Activated T-cell treated with anti-CD3 and anti-CD28 coated beads for 1 hour (primary cell): ENCODE measurements around the gene CRELD2.

Experiments
- DNase-seq: peaks from one replicate; pipeline ENCODE4 v3.0.0-alpha.2; 2020; ENCODE audit warnings: low read depth

The CRELD2 gene

DNA sequence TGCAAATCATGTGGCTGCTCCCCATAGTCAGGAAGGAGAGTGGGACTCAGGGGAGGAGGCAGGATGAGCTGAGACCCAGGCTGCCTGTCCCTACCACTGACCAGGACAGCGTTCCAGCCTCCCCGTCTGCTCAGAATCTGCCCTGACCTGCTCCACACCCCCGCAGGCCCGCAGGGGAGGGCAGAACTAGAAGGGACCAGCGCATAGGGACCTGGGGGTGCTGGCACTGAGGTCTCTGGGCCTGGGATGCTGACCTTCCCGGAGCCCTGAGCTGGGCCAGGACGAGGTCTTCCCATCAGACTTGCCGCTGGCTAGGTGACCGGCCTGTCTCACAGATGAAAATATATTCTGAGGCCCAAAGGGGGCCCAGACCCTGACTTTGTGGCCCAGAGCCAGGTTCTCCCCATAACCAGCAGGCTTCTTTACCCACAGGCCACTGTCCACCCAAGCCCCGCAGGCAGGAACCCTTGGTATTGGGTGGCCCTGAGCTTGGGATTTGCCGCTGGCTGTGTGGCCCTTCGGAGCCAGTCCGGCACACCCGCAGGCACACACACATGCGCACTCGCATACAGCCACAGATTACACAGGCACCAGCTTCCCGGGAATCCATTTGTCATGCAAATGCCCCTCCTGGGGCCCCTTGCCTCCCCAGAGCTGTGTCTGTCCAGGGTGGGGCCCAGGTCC is 28.3 kb downstream of the CRELD2 start:
- DNase-seq: no peak

DNA sequence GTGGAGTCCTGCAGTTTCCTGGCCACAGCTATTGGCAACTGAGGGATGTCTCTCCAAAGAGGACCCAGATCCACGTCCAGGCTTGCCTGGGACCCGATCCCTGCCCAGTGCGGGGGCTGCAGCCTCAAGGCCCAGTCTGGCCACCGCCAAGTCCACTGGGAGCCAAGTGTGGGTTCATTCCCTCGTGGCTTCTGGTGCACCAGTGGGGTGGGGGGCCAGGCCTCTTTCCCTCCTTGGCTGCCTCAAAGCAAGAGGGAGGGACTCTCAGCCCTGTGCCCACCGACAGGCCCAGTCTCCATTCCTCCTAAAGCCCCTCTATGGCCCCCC is 28.8 kb downstream of the CRELD2 start:
- no peak for DNase-seq

DNA sequence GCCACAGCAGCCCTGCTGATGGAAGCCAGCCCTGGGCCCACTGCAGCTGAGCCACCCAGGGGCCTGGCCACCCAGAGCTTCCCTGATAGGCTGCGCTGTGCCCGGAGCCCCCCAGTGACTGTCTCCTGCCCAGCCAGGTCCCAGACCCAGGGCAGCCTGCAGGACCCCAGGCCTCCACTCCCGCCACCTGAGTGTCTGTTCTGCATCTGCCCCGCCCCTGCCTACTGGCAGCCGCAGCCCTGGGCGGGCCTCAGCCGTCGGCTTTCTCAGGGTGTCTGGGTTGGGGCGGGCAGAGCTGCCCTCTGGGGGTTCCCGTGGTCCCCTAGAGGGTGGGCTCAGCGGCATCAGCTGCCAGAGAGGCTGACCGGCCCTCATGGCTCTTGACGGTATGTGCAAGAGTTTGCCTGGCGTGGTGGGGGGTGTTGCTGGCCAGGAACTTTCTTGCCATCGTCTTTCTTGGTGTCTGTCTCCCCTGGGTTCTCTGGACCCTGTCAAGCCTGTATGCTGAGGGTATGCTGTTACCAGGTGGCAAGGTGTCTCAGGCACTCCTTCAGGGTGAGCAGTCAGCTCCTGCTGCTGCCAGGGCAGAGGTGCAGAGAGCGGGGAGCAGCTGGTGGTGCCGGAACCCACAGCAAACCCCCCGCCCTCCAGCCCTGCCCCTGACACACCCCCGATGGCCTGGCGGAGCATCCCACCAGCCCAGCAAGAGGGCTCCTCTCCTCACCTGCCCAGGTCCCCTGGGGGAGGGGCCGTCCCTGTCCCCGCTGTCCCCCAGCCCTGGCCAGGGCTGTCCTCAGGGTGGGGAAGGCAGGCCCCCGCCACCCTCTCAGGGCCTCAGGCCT is 29.9 kb downstream of the CRELD2 start:
- DNase-seq: no peak

DNA sequence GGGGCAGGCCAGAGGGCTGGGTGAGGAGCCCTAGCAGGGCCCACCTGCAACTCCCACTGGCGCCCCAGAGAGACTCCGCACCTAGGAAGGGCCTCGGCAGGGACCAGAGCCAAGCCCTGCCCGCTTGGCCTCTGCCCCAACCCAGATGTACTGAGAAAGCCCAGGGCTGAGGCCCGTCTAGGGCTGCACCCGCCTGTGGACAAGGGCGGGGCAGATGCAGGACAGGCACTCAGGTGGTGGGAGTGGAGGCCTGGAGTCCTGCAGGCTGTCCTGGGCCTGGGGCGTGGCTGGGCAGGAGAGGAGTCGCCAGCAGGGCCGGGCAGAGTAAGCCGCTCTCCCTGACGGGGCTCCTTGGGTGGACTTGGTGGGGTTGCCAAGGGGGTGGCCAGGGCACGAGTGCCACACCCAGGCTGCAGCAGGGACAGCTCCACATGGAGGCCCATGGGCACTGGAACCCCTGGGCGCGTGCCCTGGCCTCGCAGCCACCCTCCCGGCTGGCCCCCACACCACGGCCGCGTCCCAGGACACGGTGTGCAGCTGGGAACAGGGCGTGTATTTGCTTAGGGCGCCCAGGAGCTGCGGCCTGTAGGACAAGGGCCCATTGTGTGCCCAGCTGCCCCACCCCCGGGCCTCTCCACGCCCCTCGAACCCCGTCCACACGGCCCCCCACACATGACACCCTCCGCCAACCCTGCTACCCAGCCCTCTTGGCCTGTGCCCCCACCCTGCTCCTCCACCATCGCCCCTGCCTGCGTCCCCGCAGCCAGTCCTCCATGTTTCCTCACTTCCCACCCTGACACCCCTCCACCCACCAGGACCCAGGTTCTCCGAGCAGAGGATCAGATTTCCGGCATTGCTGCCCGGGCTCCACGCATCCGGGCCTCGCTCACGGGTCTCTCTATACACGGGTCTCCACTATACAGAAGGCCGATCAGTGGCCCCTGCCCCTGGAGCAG is 30.8 kb downstream of the CRELD2 start:
- no peak for DNase-seq

DNA sequence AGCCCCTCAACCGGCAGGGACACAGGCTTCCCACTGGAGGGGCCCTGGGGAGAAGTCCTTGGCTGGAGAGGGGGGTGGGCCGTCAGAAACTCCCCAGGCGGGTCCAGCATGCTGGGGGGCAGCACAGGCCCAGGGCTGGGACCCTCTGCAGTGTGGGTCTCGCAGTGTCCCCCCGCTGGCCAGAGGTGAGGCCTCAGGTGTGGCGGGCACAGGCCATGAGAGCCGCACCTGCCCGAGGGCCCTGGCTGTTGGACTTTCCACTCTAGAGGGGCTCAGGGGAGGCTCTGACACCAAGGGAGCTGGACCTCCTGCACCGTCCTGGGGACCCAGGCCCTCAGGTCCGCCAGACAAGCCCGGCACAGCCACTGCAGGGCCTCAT is 31.5 kb downstream of the CRELD2 start:
- DNase-seq: no peak

DNA sequence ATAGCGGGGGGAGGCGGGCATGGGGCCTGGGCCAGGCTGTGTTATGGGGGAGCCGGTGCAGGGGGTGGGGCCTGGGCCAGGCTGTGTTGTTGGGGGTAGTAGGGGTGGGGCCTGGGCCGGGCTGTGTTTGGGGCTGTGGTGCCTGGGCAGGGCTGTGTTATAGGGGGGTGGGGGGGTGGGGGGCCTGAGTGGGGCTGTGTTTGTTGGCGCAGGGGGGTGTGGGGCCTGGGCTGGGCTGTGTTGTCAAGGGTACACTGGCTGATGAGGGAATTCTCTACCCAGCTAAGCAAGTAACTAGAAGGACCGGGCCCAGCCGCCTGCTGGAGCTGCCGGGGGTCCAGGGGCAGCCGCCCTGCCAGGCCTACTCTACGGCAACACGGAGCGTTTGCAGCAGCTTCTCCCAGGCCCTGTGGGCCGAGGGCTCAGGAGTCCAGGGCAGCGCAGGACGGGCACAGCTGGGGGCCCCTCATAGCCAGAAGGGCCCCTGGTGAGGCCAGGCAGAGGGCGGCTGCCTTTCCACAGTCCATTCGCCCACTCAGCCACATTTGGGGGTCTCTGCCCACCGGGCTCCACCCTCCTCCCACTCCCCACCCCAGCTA is 32.1 kb downstream of the CRELD2 start:
- DNase-seq: no peak

DNA sequence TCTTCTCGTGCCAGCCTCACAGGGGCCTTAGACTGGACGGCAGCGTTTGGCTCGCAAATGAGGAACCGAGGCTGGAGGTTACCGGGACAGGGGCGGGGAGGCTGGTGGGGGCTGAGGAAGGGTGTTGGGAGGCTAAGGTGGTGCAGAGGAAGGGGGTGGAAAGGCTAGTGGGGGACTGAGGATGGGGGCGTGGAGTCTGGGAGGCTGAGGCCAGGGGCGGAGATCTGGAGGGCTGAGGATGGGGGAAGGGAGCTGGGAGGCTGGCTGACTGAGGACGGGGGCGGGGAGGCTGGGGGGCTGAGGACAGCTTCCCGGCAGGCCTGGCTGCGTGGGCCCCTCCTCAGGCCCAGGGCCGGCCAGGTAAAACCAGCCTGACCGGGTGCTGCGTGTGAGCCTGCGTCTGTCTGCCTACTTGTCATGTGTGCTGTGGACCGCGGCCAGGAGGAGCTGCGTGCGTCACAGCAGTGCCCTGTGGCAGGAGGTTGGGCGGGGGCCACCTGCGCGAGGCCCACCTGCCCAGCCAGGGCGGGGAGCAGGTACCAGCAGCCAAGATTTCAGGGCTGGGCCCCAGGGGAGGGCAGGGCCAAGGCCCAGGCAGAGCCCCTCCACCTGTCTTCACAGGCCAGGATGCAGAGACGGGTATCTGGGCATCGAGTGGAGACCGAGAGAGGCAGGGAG is 32.7 kb downstream of the CRELD2 start:
- no peak for DNase-seq

DNA sequence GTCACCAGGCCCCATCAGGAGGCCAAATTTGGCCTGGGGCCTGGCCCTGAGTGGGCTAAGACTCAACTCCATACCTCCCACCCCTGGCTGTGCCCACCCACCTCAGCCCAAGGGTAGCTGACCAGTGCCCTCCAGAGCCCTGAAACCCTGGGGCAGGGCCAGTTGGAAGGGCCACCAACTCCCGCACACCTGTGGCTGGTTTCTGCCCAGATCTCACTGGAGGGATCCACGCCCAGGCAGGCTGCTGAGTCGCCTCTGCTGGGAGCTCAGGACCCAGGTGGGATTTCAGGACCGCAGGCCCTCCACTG is 33.2 kb downstream of the CRELD2 start:
- no peak for DNase-seq

DNA sequence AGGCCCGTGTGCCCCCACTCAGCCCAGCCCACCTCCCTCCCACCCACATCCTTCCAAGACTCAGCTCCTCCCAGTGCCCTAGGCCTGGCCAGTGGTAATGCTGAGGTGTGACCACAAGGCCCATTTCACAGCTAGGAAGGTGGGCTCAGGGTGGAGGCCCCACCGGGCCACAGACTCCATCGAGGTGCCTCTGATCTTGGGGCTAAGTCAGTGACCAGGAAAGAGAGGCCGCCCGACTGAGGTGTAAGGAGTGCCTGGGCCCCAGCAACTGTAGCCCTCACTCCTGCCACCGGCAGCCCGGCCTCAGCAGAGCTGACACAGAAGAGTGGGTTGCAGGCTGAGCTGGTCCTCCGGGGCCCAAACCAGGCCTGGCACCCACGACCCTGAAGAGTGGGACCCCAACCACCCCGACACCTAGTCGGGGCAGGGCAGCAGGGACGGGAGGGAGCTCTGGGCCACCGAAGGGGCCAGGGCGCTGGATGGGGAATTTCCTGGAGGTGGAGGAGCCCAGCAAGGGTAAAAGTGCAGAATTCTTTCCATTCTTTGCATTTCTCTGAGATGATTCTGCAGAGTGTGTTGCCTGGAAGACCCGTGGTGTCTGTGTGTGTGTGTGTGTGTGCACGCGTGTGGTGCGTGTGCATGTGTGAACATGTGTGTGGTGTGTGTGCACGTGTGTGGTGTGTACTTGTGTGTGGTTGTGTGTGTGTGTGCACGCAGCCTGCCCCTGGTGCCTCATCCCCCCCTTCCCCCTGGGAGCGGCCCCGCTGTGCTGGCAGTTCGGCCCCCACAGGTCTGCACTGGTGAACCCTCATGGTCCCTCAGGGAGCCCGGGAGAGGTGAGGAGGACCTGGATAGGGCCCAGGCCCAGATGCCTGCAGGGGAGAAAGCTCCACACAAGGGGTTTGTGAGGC is 33.8 kb downstream of the CRELD2 start:
- DNase-seq: no peak

DNA sequence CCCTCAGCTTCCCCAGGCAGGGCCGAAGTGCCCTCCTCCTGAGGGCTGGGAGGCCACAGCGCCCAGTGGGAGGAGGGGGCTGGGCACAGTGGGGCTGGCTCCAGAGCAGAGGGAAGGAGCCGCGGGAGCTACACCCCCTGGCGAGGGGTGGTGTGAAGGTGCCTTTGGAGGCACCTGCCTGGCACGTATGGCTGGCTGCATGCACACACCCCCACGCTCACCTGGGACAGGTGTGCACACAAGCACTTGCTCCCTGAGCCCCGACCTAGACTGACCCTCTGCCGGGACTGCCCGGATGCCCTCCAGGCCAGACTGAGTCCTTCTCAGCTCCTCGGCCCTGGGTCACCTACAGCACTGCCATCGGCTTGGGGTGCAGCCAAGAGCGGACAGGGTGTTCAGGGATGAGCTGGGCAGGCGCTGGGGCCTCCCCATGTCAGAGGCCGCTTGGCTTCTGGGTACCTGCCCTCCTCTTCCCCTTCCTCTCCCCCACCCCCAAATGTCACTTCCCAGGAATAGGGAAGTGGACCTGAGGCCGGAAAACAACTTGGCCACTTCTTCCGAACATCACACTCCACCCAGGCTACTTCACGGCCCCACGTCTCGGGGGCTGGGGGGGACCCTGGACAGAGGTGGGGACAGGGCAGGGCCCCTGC is 34.7 kb downstream of the CRELD2 start:
- no peak for DNase-seq

DNA sequence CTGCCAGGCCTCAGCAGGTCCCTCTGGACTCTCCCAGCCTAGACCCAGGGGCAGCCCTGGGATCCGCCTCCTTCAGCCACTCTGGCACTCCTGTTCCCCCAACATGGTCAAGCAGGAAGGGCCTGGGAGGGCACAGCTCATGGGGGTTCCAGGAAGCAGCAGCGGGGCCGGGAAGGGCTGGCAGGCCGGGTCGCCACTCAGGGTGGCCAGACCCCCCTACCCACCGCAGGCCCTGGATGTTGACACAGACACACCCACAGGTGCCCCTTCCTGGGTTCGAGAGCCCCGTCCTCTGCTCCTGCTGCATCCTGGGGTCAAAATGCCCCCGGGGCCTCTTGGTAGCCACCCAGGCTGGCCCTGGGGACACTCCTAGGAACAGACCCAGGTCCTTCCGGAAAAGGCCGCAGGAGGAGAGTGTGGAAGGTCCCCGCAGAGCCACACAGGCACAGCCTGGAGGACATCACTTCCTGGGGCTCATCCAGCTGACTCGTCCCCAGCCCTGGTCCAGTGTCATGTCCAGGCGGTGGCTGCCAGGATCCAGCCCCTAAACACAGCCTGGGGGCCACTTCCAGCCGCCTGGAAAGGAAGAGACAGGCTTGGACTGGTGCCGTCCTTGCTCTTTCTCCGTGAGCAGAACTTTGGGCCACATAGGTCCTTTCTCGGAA is 35.4 kb downstream of the CRELD2 start:
- DNase-seq: no peak

DNA sequence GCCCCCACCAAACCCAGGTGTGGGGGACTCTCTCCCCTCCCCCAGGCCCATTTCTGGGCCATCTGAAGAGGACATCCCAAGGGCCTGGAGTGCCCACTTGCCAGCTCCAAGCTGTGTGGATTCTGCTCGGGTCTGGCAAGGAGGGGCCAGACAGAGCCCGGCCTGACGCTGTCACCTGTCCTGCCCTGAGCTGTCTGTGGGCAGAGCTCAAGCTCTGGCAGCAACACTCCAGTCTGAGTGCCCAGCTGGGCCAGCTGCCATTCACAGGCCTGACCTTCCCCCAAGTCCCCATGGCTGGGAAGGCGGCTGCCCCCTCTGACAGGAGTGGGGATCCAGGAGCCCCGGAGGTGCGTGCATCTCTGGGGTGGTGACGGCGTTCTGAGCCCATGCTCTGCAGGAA is 35.9 kb downstream of the CRELD2 start:
- DNase-seq: no peak

DNA sequence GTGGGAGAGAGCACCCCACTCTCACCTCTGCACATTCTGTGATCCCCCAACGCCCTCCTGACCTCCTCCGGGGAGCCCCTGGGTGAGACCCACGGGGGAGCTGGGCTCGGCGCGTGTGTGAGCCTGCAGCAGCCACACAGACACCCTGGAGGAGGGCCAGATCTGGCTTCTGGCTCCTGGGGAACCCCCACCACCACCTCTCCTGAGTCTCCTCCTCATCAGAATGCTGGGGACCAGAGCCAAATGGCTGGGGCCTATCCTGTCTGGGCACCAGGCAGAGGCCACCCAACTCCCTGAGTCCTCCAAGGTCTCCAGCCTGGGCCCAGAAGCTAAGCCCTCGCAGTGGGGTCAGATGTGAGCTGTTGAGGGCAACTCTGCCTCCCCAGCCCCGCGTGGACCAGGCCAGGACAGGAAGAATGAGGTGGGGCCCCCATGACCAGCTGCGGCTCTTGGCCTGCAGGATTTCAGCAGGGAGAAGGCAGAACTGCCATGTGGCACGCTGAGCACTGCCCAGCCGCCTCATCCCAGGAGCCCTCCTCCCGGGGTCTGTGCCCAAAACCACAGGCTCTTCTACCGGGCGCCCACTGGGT is 36.7 kb downstream of the CRELD2 start:
- no peak for DNase-seq

DNA sequence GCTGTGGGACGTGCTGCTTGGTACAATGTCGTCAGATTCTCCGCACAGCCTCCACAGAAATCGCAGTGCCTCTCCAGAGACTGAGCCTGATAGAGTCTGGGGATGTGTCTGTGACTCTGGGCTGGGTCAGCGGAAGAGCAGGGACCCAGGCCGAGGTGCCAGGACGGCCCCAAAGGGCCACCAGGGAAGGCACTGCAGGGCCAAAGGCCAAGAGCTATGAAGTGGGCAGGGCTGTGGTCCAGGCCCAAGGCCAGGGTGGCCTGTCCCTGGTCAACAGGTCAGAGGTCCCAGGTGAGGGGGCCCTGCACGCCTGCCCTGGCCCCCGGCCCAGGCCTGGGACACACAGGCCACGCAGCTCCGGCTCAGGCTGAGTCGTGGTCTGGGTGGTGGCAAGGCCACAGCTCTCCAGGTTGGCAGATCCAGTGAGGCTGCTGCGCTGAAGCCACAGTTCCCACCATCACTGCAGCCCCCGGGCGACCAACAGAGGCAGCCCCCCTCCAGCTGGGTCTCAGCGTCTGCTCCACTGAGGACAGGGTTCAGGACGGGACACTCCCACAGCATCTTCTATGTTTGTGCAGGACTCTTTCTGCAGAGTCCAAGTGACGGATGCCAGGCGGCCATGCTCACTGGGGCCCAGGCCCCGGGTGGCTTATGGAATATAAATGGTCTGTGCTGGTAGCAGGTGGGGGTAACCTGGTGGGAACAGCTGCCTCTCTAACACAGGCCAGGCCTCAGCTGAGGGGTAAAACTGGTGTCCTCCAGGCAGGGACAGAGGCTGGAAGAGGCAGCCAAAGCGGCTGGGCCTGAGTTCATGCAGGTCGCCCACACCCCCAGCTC is 37.4 kb downstream of the CRELD2 start:
- no peak for DNase-seq

DNA sequence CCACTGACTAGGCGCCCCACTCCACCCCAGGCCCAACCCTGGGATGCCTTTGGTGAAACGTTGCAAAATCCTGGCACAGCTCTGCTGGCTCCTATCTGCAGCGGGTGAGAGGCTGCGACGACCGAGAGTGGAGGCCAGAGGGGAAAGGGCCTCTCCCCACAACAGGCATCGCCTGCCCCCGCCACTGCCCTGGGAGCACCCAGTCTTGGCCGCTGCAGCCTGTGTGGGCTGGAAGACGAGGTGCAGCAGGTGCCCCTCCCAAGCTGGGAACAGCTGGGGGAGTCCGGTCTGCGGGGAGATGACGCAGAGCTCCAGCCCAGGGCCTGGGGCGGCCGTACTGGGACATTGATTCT is 38.0 kb downstream of the CRELD2 start:
- no peak for DNase-seq

DNA sequence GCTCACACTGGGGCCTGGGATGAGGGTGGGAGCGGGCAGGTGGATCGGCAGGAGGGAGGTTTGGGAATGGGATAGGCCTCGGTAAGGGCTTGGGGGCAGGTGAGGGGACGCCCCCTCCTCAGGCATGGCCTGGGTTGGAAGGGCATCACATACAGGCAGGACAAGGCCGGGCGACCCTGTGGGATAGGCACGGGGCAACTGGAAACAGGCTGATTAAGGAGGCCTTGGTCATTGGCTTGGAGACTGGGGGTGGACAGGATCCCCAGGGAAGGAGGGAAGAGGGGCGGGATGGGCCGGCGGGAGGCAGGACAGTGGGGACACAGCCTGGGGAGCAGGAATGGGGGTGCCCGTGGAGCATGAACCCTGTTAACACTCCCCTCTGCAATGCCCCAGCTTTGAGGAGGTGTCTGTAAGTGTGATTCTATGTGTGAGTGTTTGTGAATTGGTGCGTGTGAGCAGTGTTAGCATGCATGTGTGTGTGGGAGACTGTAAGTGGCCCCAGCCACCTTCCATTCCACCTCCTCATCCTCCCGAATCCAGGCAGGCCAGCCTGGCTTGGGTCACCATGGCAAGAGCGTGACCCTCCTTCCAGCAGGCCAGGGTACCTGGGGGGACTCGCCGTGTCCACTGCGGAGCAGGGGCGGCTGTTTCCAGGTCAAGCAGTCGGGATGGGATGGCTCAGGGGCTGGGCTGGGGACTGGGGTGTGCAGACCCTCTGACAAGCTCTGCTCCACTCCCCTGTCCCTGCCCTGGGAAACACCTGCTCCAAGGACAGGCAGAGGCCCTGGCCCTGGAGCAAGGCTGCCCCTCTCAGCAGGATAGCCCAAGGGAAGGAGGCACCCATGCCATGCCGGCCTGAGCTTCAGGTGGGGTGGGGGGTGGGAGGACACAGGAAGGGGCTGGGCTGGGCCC is 38.7 kb downstream of the CRELD2 start:
- DNase-seq: no peak

DNA sequence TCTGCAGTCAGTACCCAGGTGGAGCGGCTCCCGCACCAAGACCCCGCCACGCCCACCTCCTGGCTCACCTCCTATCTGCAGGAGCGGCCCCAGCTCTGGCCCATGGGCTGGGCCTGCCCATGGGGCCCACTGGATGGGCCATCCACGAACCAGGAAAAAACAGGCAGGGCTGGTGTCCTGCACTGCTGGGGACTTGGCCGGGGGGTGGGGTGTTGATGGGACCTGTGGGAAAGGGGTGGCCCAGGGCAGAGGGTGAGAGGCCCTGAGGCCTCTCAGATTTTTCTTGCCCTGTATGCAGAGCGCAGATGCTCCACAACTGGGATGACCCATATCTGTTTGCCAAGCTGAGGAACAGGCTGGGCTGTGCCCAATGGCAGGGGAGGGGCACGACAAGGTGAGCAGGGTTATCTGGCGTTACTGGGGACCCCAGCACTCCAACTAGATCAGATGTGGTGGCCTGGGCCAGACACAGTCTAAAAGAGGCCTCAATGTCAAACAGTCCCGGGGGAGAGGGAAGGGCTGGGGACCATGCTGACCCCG is 39.5 kb downstream of the CRELD2 start:
- no peak for DNase-seq
